Liver (tissue), 9 donors: ENCODE results near the gene CARD11. TPM values are rescaled to one million over a fixed set of nuclear protein-coding genes. Genes with fewer than 3 reads are reported as not detected.

Experiments
- DNase-seq: peaks from one replicate; pipeline ENCODE4 v3.0.0-alpha.2; 2017; ENCODE audit warnings: low spot score
- H3K27ac ChIP-seq, 2 donors: one replicate each; pipeline ENCODE4 v1.7.0; 2013; ENCODE audit warnings: inconsistent platforms in 2 of 2, low read length in 2 of 2, control low read depth in 1 of 2, low read depth in 1 of 2, mild to moderate bottlenecking in 1 of 2
- H3K27me3 ChIP-seq, 4 donors: one replicate each; pipeline versions ENCODE4 v1.6.1 to v1.7.0; 2013; ENCODE audit warnings: low read length in 3 of 4, inconsistent platforms in 1 of 4, mild to moderate bottlenecking in 1 of 4, moderate library complexity in 1 of 4; ENCODE audit not compliant: control insufficient read depth in 4 of 4, insufficient read depth in 4 of 4
- H3K36me3 ChIP-seq, 4 donors: one replicate each; pipeline versions ENCODE4 v1.6.1 to v1.7.0; 2013; ENCODE audit warnings: low read length in 3 of 4, mild to moderate bottlenecking in 3 of 4, low read depth in 1 of 4, moderate library complexity in 1 of 4; ENCODE audit not compliant: control insufficient read depth in 4 of 4, insufficient read depth in 3 of 4
- H3K4me1 ChIP-seq, 4 donors: one replicate each; pipeline versions ENCODE4 v1.6.1 to v1.7.0; 2013; ENCODE audit warnings: low read length in 3 of 4, mild to moderate bottlenecking in 3 of 4, moderate library complexity in 1 of 4; ENCODE audit not compliant: control insufficient read depth in 4 of 4, insufficient read depth in 4 of 4
- H3K4me3 ChIP-seq, 3 donors: one replicate each; pipeline versions ENCODE4 v1.6.1 to v1.7.0; 2013; ENCODE audit warnings: low read length in 3 of 3, control low read depth in 1 of 3, low read depth in 1 of 3, mild to moderate bottlenecking in 1 of 3
- H3K9ac ChIP-seq, 2 donors: one replicate each; pipeline ENCODE4 v1.7.0; 2013; ENCODE audit warnings: low read length in 2 of 2, mild to moderate bottlenecking in 2 of 2, moderate library complexity in 2 of 2, control low read depth in 1 of 2, low read depth in 1 of 2
- H3K9me3 ChIP-seq, 4 donors: one replicate each; pipeline versions ENCODE4 v1.6.1 to v1.7.0; 2013; ENCODE audit warnings: low read length in 3 of 4; ENCODE audit not compliant: control insufficient read depth in 4 of 4
- CTCF ChIP-seq: fragments of 150-350 bp; IDR thresholded peaks from 2 replicates; pipeline ENCODE4 v1.5.1; 2017; ENCODE audit warnings: improper control_type of control experiment, low read depth, low read length; ENCODE audit not compliant: missing input control
- EGR1 ChIP-seq, 2 donors: IDR thresholded peaks; 2 replicates each; pipeline ENCODE4 v1.6.1; 2016 to 2018; ENCODE audit warnings: antibody characterized with exemption in 2 of 2, low read depth in 2 of 2
- FOXA1 ChIP-seq: IDR thresholded peaks from 2 replicates; pipeline ENCODE4 v1.6.1; 2016; ENCODE audit warnings: antibody characterized with exemption
- FOXA2 ChIP-seq: IDR thresholded peaks from 2 replicates; pipeline ENCODE4 v1.6.1; 2016; ENCODE audit warnings: antibody characterized with exemption
- GABPA ChIP-seq, 2 donors: IDR thresholded peaks in 1 of 2; conservative IDR thresholded peaks in 1 of 2; 2 replicates each; pipeline ENCODE4 v1.6.1; 2016; ENCODE audit warnings: antibody characterized with exemption in 2 of 2, mild to moderate bottlenecking in 1 of 2, moderate library complexity in 1 of 2
- HNF4A ChIP-seq, 2 donors: conservative IDR thresholded peaks; 2 replicates each; pipeline ENCODE4 v1.6.1; 2016; ENCODE audit warnings: antibody characterized with exemption in 2 of 2, mild to moderate bottlenecking in 2 of 2
- HNF4G ChIP-seq: IDR thresholded peaks from 2 replicates; pipeline ENCODE4 v1.6.1; 2016; ENCODE audit warnings: antibody characterized with exemption
- JUND ChIP-seq, 2 donors: IDR thresholded peaks; 2 replicates each; pipeline ENCODE4 v1.6.1; 2016; ENCODE audit warnings: antibody characterized with exemption in 2 of 2
- MAX ChIP-seq: IDR thresholded peaks from 2 replicates; pipeline ENCODE4 v1.6.1; 2016; ENCODE audit warnings: antibody characterized with exemption
- NR2F2 ChIP-seq: IDR thresholded peaks from 2 replicates; pipeline ENCODE4 v1.6.1; 2016; ENCODE audit warnings: antibody characterized with exemption
- RAD21 ChIP-seq, 2 donors: IDR thresholded peaks; 2 replicates each; pipeline ENCODE4 v1.6.1; 2016; ENCODE audit warnings: antibody characterized with exemption in 2 of 2, mild to moderate bottlenecking in 2 of 2
- REST ChIP-seq: IDR thresholded peaks from 2 replicates; pipeline ENCODE4 v1.6.1; 2016; ENCODE audit warnings: antibody characterized with exemption, mild to moderate bottlenecking
- RXRA ChIP-seq, 2 donors: IDR thresholded peaks; 2 replicates each; pipeline ENCODE4 v1.6.1; 2017 to 2018; ENCODE audit warnings: antibody characterized with exemption in 2 of 2, mild to moderate bottlenecking in 1 of 2
- SP1 ChIP-seq: IDR thresholded peaks from 2 replicates; pipeline ENCODE4 v1.6.1; 2018; ENCODE audit warnings: antibody characterized with exemption, mild to moderate bottlenecking
- TAF1 ChIP-seq: conservative IDR thresholded peaks from 2 replicates; pipeline ENCODE4 v1.6.1; 2016; ENCODE audit warnings: antibody characterized with exemption, mild to moderate bottlenecking
- YY1 ChIP-seq: IDR thresholded peaks from 2 replicates; pipeline ENCODE4 v1.6.1; 2016; ENCODE audit warnings: antibody characterized with exemption, mild to moderate bottlenecking
- ZBTB33 ChIP-seq: IDR thresholded peaks from 2 replicates; pipeline ENCODE4 v1.6.1; 2016; ENCODE audit warnings: antibody characterized with exemption
- WGBS: extraction: QIAGEN DNeasy Blood & Tissue Kit; methylation state at CpG from one replicate; pipeline ENCODE4 v1.1.7; 2013; 5-methylcytosine and 5-hydroxymethylcytosine counted together
- polyA plus RNA-seq, 2 donors: library from polyadenylated mRNA; stranded (reverse) in 1 of 2; unstranded in 1 of 2; fragments of 200-250 nt in 1 of 2; fragments of >200 nt in 1 of 2; fragmentation: Nextera tagmentation in 1 of 2; extraction: Ambion mirVana in 1 of 2; gene quantifications; one replicate each; pipeline versions ENCODE4 v1.2.1 to v1.2.3, GENCODE V29; 2013 to 2015
- total RNA-seq, 2 donors: library from RNA; depleted of rRNA; stranded (reverse); fragments of >200 nt; gene quantifications; one replicate each; pipeline ENCODE4 v1.2.3, GENCODE V29; 2014
- TF ChIP-seq, protein P1 (sequence below): IDR thresholded peaks from 2 replicates; pipeline ENCODE4 v1.6.1; 2016; ENCODE audit warnings: antibody characterized with exemption
- donor health status: healthy.
- donor health status: healthy.
- donor health status: healthy.
- donor health status: healthy.
- donor health status: healthy.

Gene CARD11
- total and polyA plus RNA-seq, 4 donors: 0.42 to 1.3 (median 0.83) TPM

GRCh38 chr7:2972835-2973161 lies 70.9 kb downstream of the CARD11 start:
- Histone ChIP-seq H3K4me1 (no peaks in the 10 kb centered on the region), H3K4me3 (no peak overlapping the region), H3K27me3 (no peaks in the 10 kb centered on the region), H3K36me3 (no peaks in the 10 kb centered on the region), H3K9me3 (no peaks in the 10 kb centered on the region), H3K27ac (no peak overlapping the region), H3K9ac (no peak overlapping the region)
- WGBS: 85% methylated on average over 10 of the region's 10 CpGs
- no peak for TF ChIP-seq GABPA (IDR thresholded peaks at IDR 0.05 in 1 of 2, conservative IDR thresholded peaks at IDR 0.05 in 1 of 2)
- no peak for TF ChIP-seq FOXA1
- no peak for TF ChIP-seq REST
- no peak for TF ChIP-seq CTCF
- no peak for TF ChIP-seq HNF4A (conservative IDR thresholded peaks at IDR 0.05)
- TF ChIP-seq TAF1: no peak
- TF ChIP-seq EGR1 (IDR thresholded peaks at IDR 0.05; ENCODE audit: low read depth in 2 of 2): no peak
- TF ChIP-seq RXRA (IDR thresholded peaks at IDR 0.05): no peak
- TF ChIP-seq HNF4G: no peak
- TF ChIP-seq NR2F2: no peak
- TF ChIP-seq YY1: no peak
- TF ChIP-seq, protein P1, sequence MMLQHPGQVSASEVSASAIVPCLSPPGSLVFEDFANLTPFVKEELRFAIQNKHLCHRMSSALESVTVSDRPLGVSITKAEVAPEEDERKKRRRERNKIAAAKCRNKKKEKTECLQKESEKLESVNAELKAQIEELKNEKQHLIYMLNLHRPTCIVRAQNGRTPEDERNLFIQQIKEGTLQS: no peak
- TF ChIP-seq ZBTB33: no peak
- TF ChIP-seq MAX: no peak
- no peak for TF ChIP-seq JUND (IDR thresholded peaks at IDR 0.05)
- no peak for TF ChIP-seq RAD21 (IDR thresholded peaks at IDR 0.05)
- TF ChIP-seq SP1: no peak
- TF ChIP-seq FOXA2: no peak
- DNase-seq: no peak
